CD4-positive, alpha-beta memory T cell (primary cell): Measurements from ENCODE around the gene CBL. TPM values are rescaled to one million over a fixed set of nuclear protein-coding genes. Genes with fewer than 3 reads are reported as not detected.

Source experiments
- CTCF ChIA-PET: fragments of 350-600 bp; sonication (Branson Sonifier 250); formaldehyde crosslinking; loops from one replicate; lab custom pipeline; 2021; ENCODE audit warnings: inconsistent platforms; ENCODE audit not compliant: partially characterized antibody; lab: Charles Lee
- POLR2A ChIA-PET: fragments of 350-600 bp; sonication (Branson Sonifier 250); formaldehyde crosslinking; loops from one replicate; lab custom pipeline; 2021; ENCODE audit not compliant: partially characterized antibody; lab: Charles Lee
- DNase-seq, 5 donors: peaks; one replicate each; pipeline versions ENCODE4 v3.0.0 to v3.0.0-alpha.2; 2020 to 2022; ENCODE audit warnings: mixed read lengths in 1 of 5
- H3K27ac ChIP-seq: one replicate; pipeline ENCODE4 v1.7.0; 2013; ENCODE audit warnings: low read depth, low read length
- H3K27me3 ChIP-seq: 2 replicates; pipeline ENCODE4 v1.7.0; 2013; ENCODE audit warnings: mild to moderate bottlenecking, low read length, moderate library complexity; ENCODE audit not compliant: insufficient read depth
- H3K36me3 ChIP-seq: 2 replicates; pipeline ENCODE4 v1.7.0; 2013; ENCODE audit warnings: mild to moderate bottlenecking, low read length, moderate library complexity; ENCODE audit not compliant: insufficient read depth
- H3K4me1 ChIP-seq: 2 replicates; pipeline ENCODE4 v1.7.0; 2013; ENCODE audit warnings: mild to moderate bottlenecking, low read length, moderate library complexity; ENCODE audit not compliant: insufficient read depth
- H3K4me3 ChIP-seq, 2 donors: one replicate each; pipeline ENCODE4 v1.7.0; 2013; ENCODE audit warnings: low read length in 2 of 2, mild to moderate bottlenecking in 1 of 2
- H3K9me3 ChIP-seq, 2 donors: one replicate each; pipeline ENCODE4 v1.7.0; 2013; ENCODE audit warnings: low read length in 2 of 2, control low read depth in 1 of 2; ENCODE audit not compliant: control insufficient read depth in 1 of 2
- H3K27ac Mint-ChIP-seq, 7 donors: one replicate each; pipeline ENCODE4 v1.8.0; 2020 to 2021; ENCODE audit warnings: mixed read lengths in 7 of 7, mild to moderate bottlenecking in 6 of 7, inconsistent platforms in 3 of 7, moderate library complexity in 3 of 7
- H3K27me3 Mint-ChIP-seq, 2 donors: one replicate each; pipeline ENCODE4 v1.8.0; 2020 to 2021; ENCODE audit warnings: mixed read lengths in 2 of 2
- H3K36me3 Mint-ChIP-seq, 2 donors: one replicate each; pipeline ENCODE4 v1.8.0; 2020 to 2021; ENCODE audit warnings: mixed read lengths in 2 of 2, inconsistent platforms in 1 of 2, mild to moderate bottlenecking in 1 of 2
- H3K4me1 Mint-ChIP-seq, 4 donors: one replicate each; pipeline ENCODE4 v1.8.0; 2020 to 2021; ENCODE audit warnings: mixed read lengths in 4 of 4, mild to moderate bottlenecking in 1 of 4
- H3K4me3 Mint-ChIP-seq, 8 donors: one replicate each; pipeline ENCODE4 v1.8.0; 2020 to 2021; ENCODE audit warnings: mixed read lengths in 8 of 8, mild to moderate bottlenecking in 7 of 8, moderate library complexity in 6 of 8, inconsistent platforms in 3 of 8
- H3K9me3 Mint-ChIP-seq, 8 donors: one replicate each; pipeline ENCODE4 v1.8.0; 2020 to 2021; ENCODE audit warnings: mixed read lengths in 8 of 8, mild to moderate bottlenecking in 5 of 8, inconsistent platforms in 3 of 8, moderate library complexity in 1 of 8
- intact Hi-C: fragments of 100-400 bp; cut with micrococcal nuclease; formaldehyde crosslinking; loops from one replicate; pipeline ENCODE4 v1.15.1; 2023
- polyA plus RNA-seq, 2 donors: library from polyadenylated mRNA; unstranded; fragments of 300-500 nt; fragmentation: Illumina TruSeq; gene quantifications; one replicate each; pipeline ENCODE4 v1.2.3, GENCODE V29; 2021
- total RNA-seq, 2 experiments: library from RNA; stranded (reverse); gene quantifications; one replicate each; pipeline ENCODE4 v1.2.3, GENCODE V29; 2021

Gene CBL
- 10 to 100 TPM; 39.5 to 39.8 TPM for total RNA-seq
- 10 to 100 TPM in 1 of 2 donors, 1 to 10 TPM in 1; 3.6 to 15.6 TPM for polyA plus RNA-seq

- no peaks in the 10 kb centered on the region for H3K27me3 Mint-ChIP-seq
- peak; percentile 91 to 95 (median 92) for DNase-seq
- peaks cover 4 to 6% of the 10 kb centered on the region in 2 donors for H3K36me3 Mint-ChIP-seq
- H3K4me3 Mint-ChIP-seq = peak within 1 kb of the TSS; percentile 91 to 100 (median 96)
- Histone ChIP-seq H3K9me3 (no peaks in the 10 kb centered on the region), H3K36me3 (no peaks in the 10 kb centered on the region), H3K4me3 (peak within 1 kb of the TSS; percentile 64 to 94), H3K27me3 (no peaks in the 10 kb centered on the region), H3K27ac (peak within 1 kb of the TSS; percentile 77), H3K4me1 (peaks cover 35% of the 10 kb centered on the region)
- no peaks in the 10 kb centered on the region for H3K9me3 Mint-ChIP-seq
- peak within 1 kb of the TSS; percentile 80 to 96 (median 94) for H3K27ac Mint-ChIP-seq
- POLR2A ChIA-PET = interaction anchor here (0.5 to 3.3 kb wide), 37 partner anchors 8 to 415 kb away, joined by 3 to 44 read pairs (median 5); partner anchors contain the start of genes C2CD2L, DDX6, DPAGT1 and HMBS
- H3K4me1 Mint-ChIP-seq = peaks cover 15 to 54% (median 28%) of the 10 kb centered on the region in 4 donors
- CTCF ChIA-PET = interaction anchor here (0.6 to 4.9 kb wide), 37 partner anchors 10 to 613 kb away, joined by 3 to 79 read pairs (median 5); partner anchors contain the start of genes HINFP and VPS11
- intact Hi-C loops = loop anchor here (1.0 to 5.0 kb wide), 5 partner anchors 23 to 117 kb away; no protein-coding TSS in a partner anchor
Observed at GRCh38 chr11:119205574-119206510, at the start of gene CBL. Gene CBL (plus strand): TSS chr11:119206339. CDS start chr11:119206418, 79 bp downstream.

DNA sequence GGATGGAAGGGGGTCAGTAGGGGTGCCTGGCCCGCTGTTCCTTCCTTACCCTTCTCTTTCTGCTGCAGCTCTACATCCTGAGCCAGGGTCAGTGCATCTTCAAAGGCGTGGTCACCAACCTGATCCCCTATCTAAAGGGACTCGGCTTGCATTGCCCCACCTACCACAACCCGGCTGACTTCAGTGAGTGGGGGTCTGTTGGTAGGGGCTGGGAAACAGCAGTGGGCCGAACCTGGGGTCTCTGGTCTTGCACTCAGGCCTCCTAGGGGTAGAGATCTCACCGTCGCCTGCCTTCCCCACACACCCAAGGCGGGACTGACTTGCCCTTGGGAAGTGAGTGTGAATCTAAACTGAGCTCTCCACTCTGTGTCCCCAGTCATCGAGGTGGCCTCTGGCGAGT is 49.6 kb upstream of the CBL start:
- no peaks in the 10 kb centered on the region for H3K9me3 Mint-ChIP-seq
- peaks cover 1 to 14% of the 10 kb centered on the region in 2 donors for H3K27me3 Mint-ChIP-seq
- DNase-seq = no peak
- Histone ChIP-seq H3K27me3 (no peaks in the 10 kb centered on the region), H3K4me3 (no peak overlapping the region), H3K9me3 (no peaks in the 10 kb centered on the region), H3K4me1 (no peaks in the 10 kb centered on the region), H3K27ac (no peak overlapping the region), H3K36me3 (no peaks in the 10 kb centered on the region)
- H3K36me3 Mint-ChIP-seq = no peaks in the 10 kb centered on the region
- no peak overlapping the region for H3K4me3 Mint-ChIP-seq
- no peak overlapping the region for H3K27ac Mint-ChIP-seq
- ChIA-PET POLR2A (interaction anchor here (0.6 to 1.5 kb wide), 2 partner anchors 13 to 138 kb away, joined by 3 to 5 read pairs; partner anchors contain the start of gene RPS25), CTCF (interaction anchor here (1.0 to 2.0 kb wide), 3 partner anchors 12 to 62 kb away, joined by 3 to 7 read pairs (median 5); partner anchors contain the start of gene NLRX1)
- intact Hi-C loops = no loop called here
- H3K4me1 Mint-ChIP-seq = peaks cover 0 to 1% (median 0%) of the 10 kb centered on the region in 4 donors

DNA sequence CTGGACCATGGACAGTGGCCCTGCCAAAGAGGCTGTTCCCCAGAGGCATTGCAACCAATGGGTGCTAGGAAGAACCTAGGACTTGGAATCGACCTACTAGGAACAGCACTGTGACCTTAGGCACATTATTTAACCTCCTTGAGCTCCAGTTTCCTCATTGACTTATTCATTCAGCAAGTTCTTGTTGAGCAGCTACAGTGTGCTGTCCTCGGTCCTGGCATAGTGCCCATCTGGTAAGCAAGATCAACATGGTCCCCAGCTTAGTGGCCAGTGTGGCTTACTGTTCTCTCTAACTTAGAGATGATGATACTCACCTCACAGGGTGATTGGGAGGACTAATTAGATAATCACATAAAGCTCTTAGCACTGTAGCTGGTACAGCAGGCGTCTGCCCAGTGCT is 49.1 kb upstream of the CBL start:
- Histone ChIP-seq H3K4me1 (no peaks in the 10 kb centered on the region), H3K4me3 (no peak overlapping the region), H3K27me3 (no peaks in the 10 kb centered on the region), H3K36me3 (no peaks in the 10 kb centered on the region), H3K9me3 (no peaks in the 10 kb centered on the region), H3K27ac (no peak overlapping the region)
- ChIA-PET CTCF (interaction anchor here (1.0 to 2.0 kb wide), 4 partner anchors 10 to 62 kb away, joined by 3 to 7 read pairs (median 4); partner anchors contain the start of gene NLRX1), POLR2A (interaction anchor here (1.5 kb wide), 1 partner anchor 12 kb away, joined by 5 read pairs; no protein-coding TSS in a partner anchor)
- DNase-seq = no peak
- Mint-ChIP-seq H3K27me3 (peaks cover 1 to 14% of the 10 kb centered on the region in 2 donors), H3K4me1 (peaks cover 0 to 1% (median 0%) of the 10 kb centered on the region in 4 donors), H3K27ac (no peak overlapping the region), H3K36me3 (no peaks in the 10 kb centered on the region), H3K9me3 (no peaks in the 10 kb centered on the region), H3K4me3 (no peak overlapping the region)
- intact Hi-C loops = no loop called here

DNA sequence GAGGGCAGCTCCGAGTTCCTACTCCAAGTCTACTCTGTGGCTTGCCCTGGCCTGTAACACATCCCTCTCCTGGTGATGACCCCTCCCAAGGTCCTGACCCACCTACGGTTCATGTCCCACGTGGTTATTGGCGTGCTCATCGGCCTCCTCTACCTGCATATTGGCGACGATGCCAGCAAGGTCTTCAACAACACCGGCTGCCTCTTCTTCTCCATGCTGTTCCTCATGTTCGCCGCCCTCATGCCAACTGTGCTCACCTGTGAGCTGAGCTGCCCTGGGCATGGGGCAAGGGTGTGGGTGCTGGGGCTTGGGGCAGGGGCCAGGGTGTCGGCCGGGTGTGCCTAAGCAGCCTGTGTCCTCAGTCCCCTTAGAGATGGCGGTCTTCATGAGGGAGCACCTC is 47.7 kb upstream of the CBL start:
- H3K4me1 ChIP-seq = no peaks in the 10 kb centered on the region
- H3K4me1 Mint-ChIP-seq = peaks cover 0 to 1% (median 0%) of the 10 kb centered on the region in 4 donors
- no peak overlapping the region for H3K4me3 Mint-ChIP-seq
- H3K4me3 ChIP-seq = no peak overlapping the region
- H3K9me3 Mint-ChIP-seq = no peaks in the 10 kb centered on the region
- no peaks in the 10 kb centered on the region for H3K27me3 ChIP-seq
- H3K36me3 Mint-ChIP-seq = no peaks in the 10 kb centered on the region
- no peaks in the 10 kb centered on the region for H3K36me3 ChIP-seq
- no peak for DNase-seq
- no peak overlapping the region for H3K27ac Mint-ChIP-seq
- ChIA-PET CTCF (interaction anchor here (2.0 kb wide), 1 partner anchor 10 kb away, joined by 7 read pairs; the partner anchor contains the start of gene NLRX1), POLR2A (no interaction called here)
- intact Hi-C loops = no loop called here
- peaks cover 1 to 9% of the 10 kb centered on the region in 2 donors for H3K27me3 Mint-ChIP-seq
- no peaks in the 10 kb centered on the region for H3K9me3 ChIP-seq
- no peak overlapping the region for H3K27ac ChIP-seq

DNA sequence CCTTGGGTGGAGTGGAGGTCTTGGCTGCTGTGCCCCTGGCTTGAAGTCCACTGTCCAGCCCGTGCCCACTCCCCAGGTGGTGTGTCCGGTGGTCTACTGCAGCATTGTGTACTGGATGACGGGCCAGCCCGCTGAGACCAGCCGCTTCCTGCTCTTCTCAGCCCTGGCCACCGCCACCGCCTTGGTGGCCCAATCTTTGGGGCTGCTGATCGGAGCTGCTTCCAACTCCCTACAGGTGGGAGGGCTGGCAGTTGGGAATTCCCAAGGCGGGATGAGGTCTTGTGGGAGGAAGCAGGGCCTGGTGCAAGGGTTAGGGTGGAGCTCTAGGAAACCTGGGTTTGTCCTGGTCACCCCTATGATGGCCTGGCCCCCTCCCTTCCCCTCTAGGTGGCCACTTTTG is 46.0 kb upstream of the CBL start:
- H3K27ac ChIP-seq = no peak overlapping the region
- no peaks in the 10 kb centered on the region for H3K36me3 ChIP-seq
- Mint-ChIP-seq H3K27me3 (peaks cover 1 to 4% of the 10 kb centered on the region in 2 donors), H3K27ac (no peak overlapping the region), H3K4me3 (no peak overlapping the region), H3K36me3 (no peaks in the 10 kb centered on the region), H3K4me1 (peaks cover 0 to 1% (median 0%) of the 10 kb centered on the region in 4 donors), H3K9me3 (no peaks in the 10 kb centered on the region)
- POLR2A ChIA-PET = interaction anchor here (1.6 kb wide), 1 partner anchor 9 kb away, joined by 6 read pairs; the partner anchor contains the start of gene NLRX1
- CTCF ChIA-PET = interaction anchor here (1.0 to 1.8 kb wide), 3 partner anchors 9 to 161 kb away, joined by 3 to 13 read pairs (median 3); partner anchors contain the start of gene NLRX1
- no peaks in the 10 kb centered on the region for H3K4me1 ChIP-seq
- no peak overlapping the region for H3K4me3 ChIP-seq
- intact Hi-C loops = no loop called here
- H3K9me3 ChIP-seq = no peaks in the 10 kb centered on the region
- DNase-seq = no peak
- no peaks in the 10 kb centered on the region for H3K27me3 ChIP-seq

- no peak for DNase-seq
- ChIA-PET POLR2A (no interaction called here), CTCF (no interaction called here)
- Mint-ChIP-seq H3K4me1 (no peaks in the 10 kb centered on the region), H3K4me3 (no peak overlapping the region), H3K27ac (no peak overlapping the region), H3K9me3 (no peaks in the 10 kb centered on the region), H3K36me3 (no peaks in the 10 kb centered on the region), H3K27me3 (no peaks in the 10 kb centered on the region)
- no peaks in the 10 kb centered on the region for H3K27me3 ChIP-seq
- no peak overlapping the region for H3K4me3 ChIP-seq
- no peak overlapping the region for H3K27ac ChIP-seq
- no peaks in the 10 kb centered on the region for H3K4me1 ChIP-seq
- no peaks in the 10 kb centered on the region for H3K9me3 ChIP-seq
- intact Hi-C loops = no loop called here
- no peaks in the 10 kb centered on the region for H3K36me3 ChIP-seq
Observed at GRCh38 chr11:119161871-119162270, 44.3 kb upstream of the CBL start.
